GM19023 (cell line): ENCODE measurements around the gene NCOA3.

ENCODE experiments used
- ATAC-seq: cut with Tn5 transposase; IDR thresholded peaks from one replicate; pipeline ENCODE4 v1.9.1; 2021; ENCODE audit warnings: mild to moderate bottlenecking, moderate library complexity; ENCODE audit not compliant: unreplicated experiment

The NCOA3 gene

DNA sequence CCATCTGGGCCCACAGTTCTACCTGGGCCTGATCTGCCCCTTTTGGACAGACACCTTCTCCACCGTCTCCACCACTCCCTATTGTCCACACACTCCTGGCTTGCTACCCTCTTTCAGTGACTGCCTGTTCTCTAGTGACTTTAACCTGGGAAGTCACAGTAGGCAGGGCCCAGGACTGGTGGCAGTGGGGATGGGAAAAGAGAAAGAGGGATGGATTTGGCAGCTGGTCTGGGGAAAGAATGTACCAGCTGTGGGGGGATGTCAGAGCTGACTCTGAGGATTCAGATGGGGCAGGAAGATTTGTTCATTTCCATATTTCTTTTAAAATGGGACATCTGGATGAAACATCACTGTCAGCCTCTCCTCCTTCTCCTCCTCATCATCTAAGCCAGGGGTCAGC is 198.1 kb downstream of the NCOA3 start:
- no peak for ATAC-seq

DNA sequence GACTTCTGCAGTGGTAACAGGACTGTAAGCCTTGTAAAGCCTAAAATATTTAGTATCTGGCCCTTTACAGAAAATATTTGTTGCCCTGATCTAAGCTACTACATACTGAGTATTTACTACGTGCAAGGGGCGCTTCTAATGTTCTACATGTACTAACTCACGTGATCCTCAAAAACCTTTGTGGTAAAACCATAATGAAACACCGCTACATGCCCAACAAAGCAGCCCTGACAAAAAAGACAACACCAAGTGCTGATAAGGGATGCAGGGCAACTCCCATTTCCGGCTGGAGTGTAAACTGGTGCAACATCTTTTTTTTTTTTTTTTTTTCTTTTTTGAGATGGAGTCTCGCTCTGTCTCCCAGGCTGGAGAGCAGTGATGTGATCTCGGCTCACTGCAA is 198.6 kb downstream of the NCOA3 start:
- no peak for ATAC-seq

DNA sequence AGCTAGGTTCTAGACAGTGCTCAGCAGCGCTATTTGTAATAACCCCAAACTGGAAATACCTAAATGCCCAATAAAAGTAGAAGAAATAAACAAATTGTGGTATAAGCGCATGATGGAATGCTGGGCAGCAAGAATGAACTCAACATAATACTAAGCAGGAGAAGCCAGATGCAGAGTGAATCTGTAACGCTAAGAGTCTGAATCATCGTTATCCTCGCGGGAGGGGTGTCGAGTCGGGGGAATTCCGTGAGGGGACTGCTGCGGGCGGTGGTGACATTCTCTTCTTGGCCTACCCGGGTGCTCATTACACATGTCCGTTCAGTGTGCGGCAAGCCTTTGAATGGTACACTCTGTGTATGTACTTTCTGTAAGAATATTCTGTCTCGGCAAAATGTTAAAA is 199.9 kb downstream of the NCOA3 start:
- ATAC-seq: no peak

DNA sequence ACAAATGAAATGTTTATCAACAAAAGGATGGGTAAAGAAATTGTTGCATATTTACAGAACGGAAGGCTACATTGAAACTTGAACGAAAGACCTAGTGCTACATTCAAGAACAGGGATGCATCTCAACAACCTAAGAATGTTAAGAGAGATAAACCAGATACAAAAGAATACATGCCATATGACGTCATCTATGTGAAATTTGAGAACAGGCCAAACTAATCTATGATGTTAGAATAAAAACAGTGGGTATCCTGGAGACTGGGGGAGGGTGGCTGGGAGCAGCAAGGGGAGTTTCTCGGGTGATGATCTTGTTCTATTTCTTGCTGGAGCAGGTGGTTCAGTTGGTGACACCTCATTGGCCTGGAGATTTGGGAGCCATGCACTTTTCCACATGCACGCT is 202.1 kb downstream of the NCOA3 start:
- ATAC-seq: no peak

DNA sequence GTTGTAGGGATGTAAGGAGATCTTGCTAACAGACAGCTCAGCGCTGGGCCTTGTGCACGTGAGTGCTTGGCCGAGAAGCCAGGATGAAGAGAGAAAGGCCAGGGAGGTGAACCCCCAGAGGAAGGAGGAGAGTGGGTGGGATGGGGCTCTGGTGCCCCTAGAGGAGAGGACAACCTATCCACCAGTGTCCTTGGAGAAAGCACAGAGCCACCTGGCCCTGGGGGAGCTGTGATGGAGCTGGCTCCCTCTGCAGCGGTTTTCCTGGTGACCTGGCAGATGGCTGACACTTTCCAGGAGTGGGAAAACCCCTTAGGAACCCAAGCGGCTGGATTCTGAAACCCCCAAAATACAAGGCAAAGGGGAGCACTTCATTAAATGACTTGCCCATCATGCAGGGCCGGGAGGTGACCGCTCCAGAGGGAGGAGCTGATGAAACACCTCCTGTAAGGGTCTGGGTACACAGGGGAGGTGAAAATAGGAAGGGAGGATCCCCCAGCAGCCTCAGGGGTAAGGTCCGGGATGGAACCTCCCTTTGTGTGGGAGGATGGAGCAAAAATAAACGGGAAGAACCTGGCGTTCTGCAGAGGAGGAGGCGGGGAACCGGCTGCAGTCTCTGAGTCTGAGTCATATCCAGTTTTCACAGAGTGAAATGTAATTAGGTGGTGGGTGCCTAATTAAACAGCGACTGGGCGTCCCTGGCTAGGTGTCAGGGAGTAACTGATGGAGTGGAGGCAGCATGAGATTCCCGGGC is 203.2 kb downstream of the NCOA3 start:
- no peak for ATAC-seq

DNA sequence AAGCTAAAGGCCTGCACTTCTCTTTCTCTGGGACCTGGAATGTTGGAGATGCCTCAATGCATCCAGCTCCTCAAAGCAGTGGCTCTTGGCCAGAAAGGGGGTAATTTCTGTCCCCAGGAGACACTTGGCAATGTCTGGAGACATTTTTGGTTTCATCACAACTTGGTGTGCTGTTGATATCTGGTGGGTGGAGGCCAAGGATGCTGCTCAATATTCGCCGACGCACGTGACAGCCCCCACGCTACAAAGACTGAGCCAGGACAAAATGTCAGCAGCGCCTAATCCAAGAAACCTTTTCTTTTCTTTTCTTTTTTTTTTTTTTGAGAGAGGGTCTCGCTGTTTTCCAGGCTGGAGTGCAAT is 203.8 kb downstream of the NCOA3 start:
- ATAC-seq: no peak

DNA sequence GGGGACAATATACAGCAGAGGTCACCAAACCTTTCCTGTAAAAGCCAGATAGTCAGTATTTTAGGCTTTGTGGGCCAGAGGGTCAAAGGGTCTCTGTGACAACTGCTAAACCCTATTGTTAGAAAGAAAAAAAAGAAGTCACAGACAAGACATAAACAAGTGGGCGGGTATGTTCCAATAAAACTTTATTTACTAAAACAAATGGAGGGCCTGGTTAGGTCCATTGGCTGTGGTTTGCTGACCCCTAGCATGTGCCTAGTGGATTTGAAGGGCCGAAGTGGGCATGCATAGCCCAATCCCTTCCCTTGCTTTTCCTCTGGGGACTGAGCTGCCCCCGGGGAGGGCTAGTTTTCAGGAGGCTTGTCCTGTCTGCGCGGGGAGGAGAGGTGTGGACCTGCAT is 204.7 kb downstream of the NCOA3 start:
- no peak for ATAC-seq
